ENCODE results near the gene SSX2IP. TPM values are rescaled to one million over a fixed set of nuclear protein-coding genes. Genes with fewer than 3 reads are reported as not detected.
"Not testable (repeated sequence)": the region's sequence is repeated elsewhere in the genome, so short reads cannot be mapped to it uniquely, and the experiment has no call there.

Gene SSX2IP
- total RNA-seq, 2 donors from 2014 or later, result 16.6 to 21.8 TPM

DNA sequence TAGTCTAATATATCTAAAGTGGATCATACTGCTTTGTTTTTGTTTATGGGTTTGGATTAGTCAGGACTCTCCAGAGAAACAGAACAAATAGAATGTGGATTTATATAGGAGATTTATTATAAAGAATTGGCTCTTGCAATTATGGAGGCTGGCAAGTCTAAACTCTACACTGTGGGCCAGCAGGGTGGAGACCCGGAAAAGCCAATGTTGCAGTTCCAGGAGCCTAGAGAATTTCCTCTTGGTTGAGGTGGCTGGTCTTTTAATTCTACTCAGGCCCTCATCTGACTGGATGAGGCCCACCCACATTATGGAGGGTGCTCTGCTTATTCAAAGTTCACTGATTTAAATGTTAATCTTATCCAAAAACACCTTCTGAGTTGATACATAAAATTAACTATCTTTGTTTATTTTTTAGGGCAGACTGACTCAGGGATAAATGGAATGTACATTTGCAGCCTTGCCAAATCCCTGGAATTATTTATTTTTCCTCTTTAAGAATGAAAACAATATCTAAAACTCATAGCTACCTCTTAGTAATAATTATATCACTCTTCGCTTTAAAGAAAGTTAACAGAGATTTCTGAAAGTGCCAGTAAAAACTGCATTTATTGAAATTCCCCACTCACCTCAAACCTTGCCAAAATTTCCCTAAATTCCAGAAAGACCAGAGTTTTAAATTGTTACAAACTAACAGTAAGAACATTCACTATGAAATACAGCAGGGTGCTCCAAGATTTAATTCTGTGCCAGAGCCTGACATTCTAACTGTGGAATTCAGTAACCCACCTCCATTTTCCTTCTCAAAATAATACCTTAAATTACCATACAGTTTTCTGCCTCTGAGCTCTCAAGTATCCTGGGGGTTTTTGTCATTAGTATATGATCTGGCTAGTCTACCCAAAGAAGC, 36.6 kb upstream of the SSX2IP start:
- Mint-ChIP-seq H3K9me3 (no peaks in the 10 kb centered on the region), H3K27me3 (ENCODE audit: insufficient read depth) (peaks cover 21% of the 10 kb centered on the region), H3K36me3 (ENCODE audit: low read depth) (no peaks in the 10 kb centered on the region), H3K4me1 (peaks cover 7% of the 10 kb centered on the region), H3K4me3 (no peak overlapping the region), H3K27ac (no peak overlapping the region)
- H3K27me3 ChIP-seq (ENCODE audit: control insufficient read depth, insufficient read depth, low read length, poor library complexity, severe bottlenecking), result no peaks in the 10 kb centered on the region
- no peak overlapping the region for H3K4me3 ChIP-seq (ENCODE audit: low read length)
- H3K4me1 ChIP-seq (ENCODE audit: control insufficient read depth, insufficient read depth, low read length), result peaks cover 7% of the 10 kb centered on the region
- no peak overlapping the region for H3K27ac ChIP-seq (ENCODE audit: low read depth, low read length)
- no peaks in the 10 kb centered on the region for H3K36me3 ChIP-seq (ENCODE audit: control insufficient read depth, insufficient read depth, low read length)
- no peaks in the 10 kb centered on the region for H3K9me3 ChIP-seq (ENCODE audit: control insufficient read depth, low read length)
- H3K9ac ChIP-seq (ENCODE audit: extremely low read depth, low read length, poor library complexity, severe bottlenecking), result no peak overlapping the region
- 94 to 100% methylated on average over 1 to 2 of the region's 2 CpGs for WGBS, 2 experiments (ENCODE audit: insufficient coverage in 1 of 2, insufficient read length in 1 of 2)
- DNase-seq, result no peak
- TF ChIP-seq, protein P1, sequence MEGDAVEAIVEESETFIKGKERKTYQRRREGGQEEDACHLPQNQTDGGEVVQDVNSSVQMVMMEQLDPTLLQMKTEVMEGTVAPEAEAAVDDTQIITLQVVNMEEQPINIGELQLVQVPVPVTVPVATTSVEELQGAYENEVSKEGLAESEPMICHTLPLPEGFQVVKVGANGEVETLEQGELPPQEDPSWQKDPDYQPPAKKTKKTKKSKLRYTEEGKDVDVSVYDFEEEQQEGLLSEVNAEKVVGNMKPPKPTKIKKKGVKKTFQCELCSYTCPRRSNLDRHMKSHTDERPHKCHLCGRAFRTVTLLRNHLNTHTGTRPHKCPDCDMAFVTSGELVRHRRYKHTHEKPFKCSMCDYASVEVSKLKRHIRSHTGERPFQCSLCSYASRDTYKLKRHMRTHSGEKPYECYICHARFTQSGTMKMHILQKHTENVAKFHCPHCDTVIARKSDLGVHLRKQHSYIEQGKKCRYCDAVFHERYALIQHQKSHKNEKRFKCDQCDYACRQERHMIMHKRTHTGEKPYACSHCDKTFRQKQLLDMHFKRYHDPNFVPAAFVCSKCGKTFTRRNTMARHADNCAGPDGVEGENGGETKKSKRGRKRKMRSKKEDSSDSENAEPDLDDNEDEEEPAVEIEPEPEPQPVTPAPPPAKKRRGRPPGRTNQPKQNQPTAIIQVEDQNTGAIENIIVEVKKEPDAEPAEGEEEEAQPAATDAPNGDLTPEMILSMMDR (conservative IDR thresholded peaks at IDR 0.05), result no peak

DNA sequence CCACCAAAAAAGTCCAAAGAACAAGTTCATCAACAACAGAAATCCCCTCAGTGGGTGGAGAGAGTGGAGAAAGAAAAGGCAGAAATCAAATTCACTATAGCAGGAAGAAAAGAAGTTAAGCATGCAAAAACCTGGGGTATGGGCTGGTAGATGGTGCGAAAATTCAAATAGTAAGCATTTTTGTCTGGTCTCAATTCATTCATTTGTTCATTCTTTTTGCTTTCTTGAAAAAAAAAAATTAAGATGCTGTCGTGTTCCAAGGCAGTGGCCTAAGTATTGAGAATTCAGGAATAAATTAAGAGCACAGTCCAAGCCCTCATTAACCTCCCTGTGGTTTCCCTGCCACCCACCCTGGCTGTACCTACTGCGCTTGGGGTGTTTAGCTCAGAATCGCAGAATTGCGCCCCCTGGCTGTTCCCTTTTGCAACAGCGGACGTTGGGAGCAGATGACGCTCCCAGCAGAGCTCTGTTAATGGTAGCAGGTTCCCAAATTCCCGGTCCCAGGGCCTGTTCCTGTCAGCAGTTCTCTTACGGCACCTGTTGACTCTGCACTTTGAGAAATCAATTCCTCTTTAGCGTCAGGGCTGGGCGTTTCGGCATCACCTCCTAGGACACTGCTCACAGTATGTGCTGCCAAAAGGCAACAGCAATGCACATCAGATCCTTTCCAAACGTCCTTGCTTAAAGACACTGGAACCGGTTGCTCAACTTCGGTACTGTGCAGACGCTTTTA, 34.0 kb upstream of the SSX2IP start:
- Mint-ChIP-seq H3K27ac (no peak overlapping the region), H3K27me3 (ENCODE audit: insufficient read depth) (peaks cover 14% of the 10 kb centered on the region), H3K4me3 (no peak overlapping the region), H3K4me1 (peaks cover 20% of the 10 kb centered on the region), H3K9me3 (no peaks in the 10 kb centered on the region), H3K36me3 (ENCODE audit: low read depth) (no peaks in the 10 kb centered on the region)
- Histone ChIP-seq H3K4me1 (ENCODE audit: control insufficient read depth, insufficient read depth, low read length) (peaks cover 9% of the 10 kb centered on the region), H3K27me3 (ENCODE audit: control insufficient read depth, insufficient read depth, low read length, poor library complexity, severe bottlenecking) (no peaks in the 10 kb centered on the region), H3K27ac (ENCODE audit: low read depth, low read length) (no peak overlapping the region), H3K9me3 (ENCODE audit: control insufficient read depth, low read length) (no peaks in the 10 kb centered on the region), H3K36me3 (ENCODE audit: control insufficient read depth, insufficient read depth, low read length) (no peaks in the 10 kb centered on the region), H3K4me3 (ENCODE audit: low read length) (no peak overlapping the region), H3K9ac (ENCODE audit: extremely low read depth, low read length, poor library complexity, severe bottlenecking) (no peak overlapping the region)
- TF ChIP-seq, protein P1 (conservative IDR thresholded peaks at IDR 0.05), result peak; percentile 94
- 71 to 75% methylated on average over 13 to 17 of the region's 17 CpGs for whole genome bisulfite sequencing, 2 experiments (ENCODE audit: insufficient coverage in 1 of 2, insufficient read length in 1 of 2)
- DNase-seq, result peak; percentile 92

DNA sequence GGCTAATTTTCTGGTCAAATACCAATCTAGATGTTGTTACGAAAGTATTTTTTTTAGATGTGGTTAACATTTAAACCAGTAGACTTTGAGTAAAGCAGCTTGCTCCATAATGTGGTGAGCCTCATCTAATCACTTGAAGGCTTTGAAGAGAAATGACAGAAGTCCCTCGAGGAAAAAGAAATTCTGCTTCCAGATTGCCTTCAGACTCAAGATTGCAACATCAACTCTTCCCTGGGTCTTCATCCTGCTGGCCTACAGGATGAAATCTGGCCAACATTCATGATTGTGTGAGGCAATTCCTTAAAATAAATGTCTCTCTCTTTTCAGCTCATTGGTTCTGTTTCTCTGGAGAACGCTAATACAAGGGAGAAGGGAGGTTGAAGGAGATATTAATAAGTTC, 32.5 kb upstream of the SSX2IP start:
- Mint-ChIP-seq H3K36me3 (ENCODE audit: low read depth) (no peaks in the 10 kb centered on the region), H3K27ac (no peak overlapping the region), H3K4me1 (peaks cover 20% of the 10 kb centered on the region), H3K9me3 (no peaks in the 10 kb centered on the region), H3K4me3 (no peak overlapping the region), H3K27me3 (ENCODE audit: insufficient read depth) (peaks cover 18% of the 10 kb centered on the region)
- no peaks in the 10 kb centered on the region for H3K9me3 ChIP-seq (ENCODE audit: control insufficient read depth, low read length)
- no peak overlapping the region for H3K27ac ChIP-seq (ENCODE audit: low read depth, low read length)
- TF ChIP-seq, protein P1 (conservative IDR thresholded peaks at IDR 0.05), result no peak
- H3K9ac ChIP-seq (ENCODE audit: extremely low read depth, low read length, poor library complexity, severe bottlenecking), result no peak overlapping the region
- H3K36me3 ChIP-seq (ENCODE audit: control insufficient read depth, insufficient read depth, low read length), result no peaks in the 10 kb centered on the region
- H3K27me3 ChIP-seq (ENCODE audit: control insufficient read depth, insufficient read depth, low read length, poor library complexity, severe bottlenecking), result no peaks in the 10 kb centered on the region
- 94 to 95% methylated on average over 2 of the region's 3 CpGs for WGBS, 2 experiments (ENCODE audit: insufficient coverage in 1 of 2, insufficient read length in 1 of 2)
- H3K4me1 ChIP-seq (ENCODE audit: control insufficient read depth, insufficient read depth, low read length), result peaks cover 9% of the 10 kb centered on the region
- DNase-seq, result no peak
- no peak overlapping the region for H3K4me3 ChIP-seq (ENCODE audit: low read length)

DNA sequence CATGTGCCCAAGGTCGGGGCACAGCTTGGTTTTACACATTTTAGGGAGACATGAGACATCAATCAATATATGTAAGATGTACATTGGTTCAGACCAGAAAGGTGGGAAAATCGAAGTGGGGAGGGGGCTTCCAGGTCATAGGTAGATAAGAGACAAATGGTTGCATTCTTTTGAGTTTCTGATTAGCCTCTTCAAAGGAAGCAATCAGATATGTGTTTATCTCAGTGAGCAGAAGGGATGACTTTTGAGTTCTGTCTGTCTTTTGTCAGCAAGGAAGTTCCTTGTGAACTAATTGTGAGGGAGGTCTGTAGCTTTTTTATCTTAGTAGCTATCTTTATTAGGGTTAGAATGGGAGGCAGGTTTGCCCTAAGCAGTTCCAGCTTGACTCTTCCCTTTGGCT, 31.6 kb upstream of the SSX2IP start:
- H3K36me3 Mint-ChIP-seq (ENCODE audit: low read depth); H3K4me1 ChIP-seq (ENCODE audit: control insufficient read depth, insufficient read depth, low read length); H3K9me3 Mint-ChIP-seq; H3K27me3 ChIP-seq (ENCODE audit: control insufficient read depth, insufficient read depth, low read length, poor library complexity, severe bottlenecking); H3K9ac ChIP-seq (ENCODE audit: extremely low read depth, low read length, poor library complexity, severe bottlenecking); H3K27ac Mint-ChIP-seq; H3K36me3 ChIP-seq (ENCODE audit: control insufficient read depth, insufficient read depth, low read length); H3K4me3 ChIP-seq (ENCODE audit: low read length); H3K4me3 Mint-ChIP-seq; H3K27ac ChIP-seq (ENCODE audit: low read depth, low read length); H3K9me3 ChIP-seq (ENCODE audit: control insufficient read depth, low read length); DNase-seq: not testable (repeated sequence)
- Mint-ChIP-seq H3K4me1 (peaks cover 20% of the 10 kb centered on the region), H3K27me3 (ENCODE audit: insufficient read depth) (peaks cover 18% of the 10 kb centered on the region)
- 70 to 80% methylated on average over 1 to 2 of the region's 2 CpGs for WGBS, 2 experiments (ENCODE audit: insufficient coverage in 1 of 2, insufficient read length in 1 of 2)
